MG63 (cell line): ENCODE measurements around the gene ASCL3. TPM values are rescaled to one million over a fixed set of nuclear protein-coding genes. Genes with fewer than 3 reads are reported as not detected.

Source experiments
- total RNA-seq: library from RNA; depleted of rRNA; stranded (reverse); fragments of >200 nt; shearing (Covaris generic); gene quantifications from 2 replicates; pipeline ENCODE4 v1.2.3, GENCODE V29; 2014; ENCODE audit warnings: low replicate concordance; rRNA removed

Gene ASCL3
- total RNA-seq, 1 experiment from 2014 or later = not detected

Other genes with a start within 250 kb of the ASCL3 start
- gene AKIP1, start 31.8 kb downstream of the ASCL3 start, total RNA-seq = 64.6 and 129 TPM in 2 replicates
- gene C11orf16, start 10.1 kb downstream of the ASCL3 start, total RNA-seq = not detected in 2 replicates
- 44.4 and 66.5 TPM in 2 replicates for gene TMEM9B, start 21.4 kb upstream of the ASCL3 start, total RNA-seq
- gene NRIP3, start 61.0 kb upstream of the ASCL3 start, total RNA-seq = 11.1 and 12.7 TPM in 2 replicates
- gene SCUBE2, start 148.6 kb upstream of the ASCL3 start, total RNA-seq = 0.59 TPM in 1 of 2 replicates, not detected in the other